Spleen (tissue), 11 donors: Measurements from ENCODE around the gene FRMPD3. TPM values are rescaled to one million over a fixed set of nuclear protein-coding genes. Genes with fewer than 3 reads are reported as not detected.
"Not testable (repeated sequence)": the region's sequence is repeated elsewhere in the genome, so short reads cannot be mapped to it uniquely, and the experiment has no call there.

Experiments used
- DNase-seq: peaks from one replicate; pipeline ENCODE4 v3.0.0-alpha.2; 2020
- H3K27ac ChIP-seq, 8 donors: fragments of 200-600 bp; sonication (generic) in 7 of 8; 1 replicate in 4 of 8; 2 replicates in 4 of 8; pipeline versions ENCODE4 v1.5.0 to v1.8.0; 2016 to 2021; ENCODE audit warnings: inconsistent platforms in 4 of 8, mild to moderate bottlenecking in 4 of 8, moderate library complexity in 1 of 8
- H3K27me3 ChIP-seq, 7 donors: fragments of 200-600 bp; sonication (generic) in 6 of 7; replicated peaks in 1 of 7; 1 replicate in 4 of 7; 2 replicates in 3 of 7; pipeline versions ENCODE4 v1.5.0 to v1.8.0; 2016 to 2021; ENCODE audit warnings: inconsistent platforms in 3 of 7, mild to moderate bottlenecking in 1 of 7
- H3K36me3 ChIP-seq, 6 donors: fragments of 200-600 bp; sonication (generic) in 5 of 6; 1 replicate in 4 of 6; 2 replicates in 2 of 6; pipeline versions ENCODE4 v1.5.0 to v1.8.0; 2016 to 2021; ENCODE audit warnings: inconsistent platforms in 2 of 6
- H3K4me1 ChIP-seq, 6 donors: fragments of 200-600 bp; sonication (generic) in 5 of 6; 1 replicate in 3 of 6; 2 replicates in 3 of 6; pipeline versions ENCODE4 v1.5.0 to v1.8.0; 2016 to 2021; ENCODE audit warnings: inconsistent platforms in 3 of 6
- H3K4me3 ChIP-seq, 8 donors: fragments of 200-600 bp; sonication (generic) in 7 of 8; 1 replicate in 4 of 8; 2 replicates in 4 of 8; pipeline versions ENCODE4 v1.5.0 to v1.8.0; 2016 to 2021; ENCODE audit warnings: inconsistent platforms in 4 of 8, mild to moderate bottlenecking in 4 of 8, moderate library complexity in 2 of 8
- H3K9me3 ChIP-seq, 8 donors: fragments of 200-600 bp; sonication (generic) in 7 of 8; 1 replicate in 4 of 8; 2 replicates in 4 of 8; pipeline versions ENCODE4 v1.5.0 to v1.8.0; 2016 to 2021; ENCODE audit warnings: inconsistent platforms in 4 of 8
- CTCF ChIP-seq, 11 experiments: fragments of 200-600 bp in 7 of 11; fragments of 450-650 bp in 4 of 11; sonication (generic) in 4 of 11; IDR thresholded peaks in 8 of 11; conservative IDR thresholded peaks in 3 of 11; 1 replicate in 7 of 11; 2 replicates in 4 of 11; pipeline versions ENCODE4 v1.4.0 to v1.8.0; 2016 to 2021; ENCODE audit warnings: antibody characterized with exemption in 11 of 11, inconsistent platforms in 4 of 11, mild to moderate bottlenecking in 1 of 11
- POLR2A ChIP-seq, 3 donors: fragments of 450-650 bp; IDR thresholded peaks; one replicate each; pipeline ENCODE4 v1.5.1; 2017; ENCODE audit warnings: antibody characterized with exemption in 3 of 3, mild to moderate bottlenecking in 1 of 3
- POLR2AphosphoS5 ChIP-seq, 3 donors: sonication (generic); formaldehyde crosslinking; IDR thresholded peaks; one replicate each; pipeline ENCODE4 v1.5.1; 2017; ENCODE audit warnings: antibody characterized with exemption in 3 of 3
- WGBS, 5 donors: extraction: QIAGEN DNeasy Blood & Tissue Kit in 3 of 5; methylation state at CpG; one replicate each; pipeline versions ENCODE4 v1.1.5 to v1.1.7; 2013 to 2018; 5-methylcytosine and 5-hydroxymethylcytosine counted together
- intact Hi-C: fragments of 100-400 bp; cut with DNase I; formaldehyde crosslinking; loops from one replicate; pipeline ENCODE4 v1.15.0; 2023; ENCODE audit warnings: low total_unique reads
- polyA plus RNA-seq, 3 donors: library from polyadenylated mRNA; stranded (reverse); fragments of 200-250 nt; gene quantifications; one replicate each; pipeline ENCODE4 v1.2.1, GENCODE V29; 2013
- total RNA-seq, 7 donors: library from RNA; depleted of rRNA in 3 of 7; stranded (reverse); fragments of >200 nt in 3 of 7; fragmentation: NEBNext Ultra II Directional in 4 of 7; extraction: Animal tissue kit (Norgen Biotek cat#: 25700) in 4 of 7; gene quantifications; one replicate each; pipeline versions ENCODE4 v1.1.0 to v1.2.1, GENCODE V29; 2016 to 2021
- donor health status: healthy with polysubstance abuse.
- donor health status: DM: no; HTN: no; CAD: no; lungs with moderate emphysema.
- donor health status: DM: no; HTN: no; CAD: no.
- donor health status: Bipolar disorder and iron deficiency.
- donor health status: healthy.
- donor health status: DM: no; HTN: no; CAD: no.
- donor health status: DM: yes; HTN: yes; CAD: no.

Gene FRMPD3
- total and polyA plus RNA-seq, 10 donors: 0.03 to 0.51 (median 0.28) TPM

GRCh38 chrX:107465932-107466620 lies 16.6 kb downstream of the FRMPD3 start:
- no peaks in the 10 kb centered on the region for H3K27me3 ChIP-seq
- H3K9me3 ChIP-seq: no peaks in the 10 kb centered on the region
- no peak overlapping the region for H3K4me3 ChIP-seq
- no peaks in the 10 kb centered on the region for H3K36me3 ChIP-seq
- no peak for DNase-seq
- intact Hi-C loops: no loop called here
- 34 to 59% (median 55%) methylated on average over 4 of the region's 4 CpGs for WGBS, 5 donors
- no peaks in the 10 kb centered on the region for H3K4me1 ChIP-seq
- TF ChIP-seq POLR2A (IDR thresholded peaks at IDR 0.05) (no peak), POLR2AphosphoS5 (IDR thresholded peaks at IDR 0.05) (no peak), CTCF (IDR thresholded peaks at IDR 0.05 in 8 of 11, conservative IDR thresholded peaks at IDR 0.05 in 3 of 11) (no peak)
- H3K27ac ChIP-seq: no peak overlapping the region

- H3K9me3 ChIP-seq: no peaks in the 10 kb centered on the region
- no peak for DNase-seq
- H3K27me3 ChIP-seq: no peaks in the 10 kb centered on the region
- TF ChIP-seq POLR2A (IDR thresholded peaks at IDR 0.05) (no peak), POLR2AphosphoS5 (IDR thresholded peaks at IDR 0.05) (no peak), CTCF (IDR thresholded peaks at IDR 0.05 in 8 of 11, conservative IDR thresholded peaks at IDR 0.05 in 3 of 11) (no peak)
- intact Hi-C loops: no loop called here
- H3K4me1 ChIP-seq: no peaks in the 10 kb centered on the region
- H3K36me3 ChIP-seq: no peaks in the 10 kb centered on the region
- H3K4me3 ChIP-seq: no peak overlapping the region
- H3K27ac ChIP-seq: no peak overlapping the region
- WGBS, 5 donors: 45 to 77% (median 64%) methylated on average over 4 of the region's 4 CpGs
Observed at GRCh38 chrX:107467271-107467670, 17.8 kb downstream of the FRMPD3 start.

GRCh38 chrX:107470198-107470597 lies 20.7 kb downstream of the FRMPD3 start:
- no peak for TF ChIP-seq POLR2A (IDR thresholded peaks at IDR 0.05)
- TF ChIP-seq POLR2AphosphoS5 (IDR thresholded peaks at IDR 0.05): no peak
- TF ChIP-seq CTCF (IDR thresholded peaks at IDR 0.05 in 8 of 11, conservative IDR thresholded peaks at IDR 0.05 in 3 of 11): no peak
- H3K27me3 ChIP-seq: peaks cover 0 to 11% (median 0%) of the 10 kb centered on the region in 7 donors
- no peak for DNase-seq
- H3K9me3 ChIP-seq: no peaks in the 10 kb centered on the region
- no peak overlapping the region for H3K4me3 ChIP-seq
- intact Hi-C loops: no loop called here
- H3K27ac ChIP-seq: no peak overlapping the region
- no peaks in the 10 kb centered on the region for H3K4me1 ChIP-seq
- H3K36me3 ChIP-seq: no peaks in the 10 kb centered on the region
- 65 to 79% (median 74%) methylated on average over 2 of the region's 2 CpGs; no CpG with 5 or more reads in 1 of the 5 donors for WGBS, 5 donors

- H3K27me3 ChIP-seq: peaks cover 0 to 11% (median 0%) of the 10 kb centered on the region in 7 donors
- no peaks in the 10 kb centered on the region for H3K4me1 ChIP-seq
- DNase-seq: no peak
- no peaks in the 10 kb centered on the region for H3K9me3 ChIP-seq
- H3K36me3 ChIP-seq: no peaks in the 10 kb centered on the region
- 38 to 58% (median 51%) methylated on average over 6 to 7 of the region's 7 CpGs for WGBS, 5 donors
- no peak overlapping the region for H3K27ac ChIP-seq
- intact Hi-C loops: no loop called here
- H3K4me3 ChIP-seq: no peak overlapping the region
- TF ChIP-seq POLR2A (IDR thresholded peaks at IDR 0.05) (no peak), POLR2AphosphoS5 (IDR thresholded peaks at IDR 0.05) (no peak)
Observed at GRCh38 chrX:107470971-107471370, 21.5 kb downstream of the FRMPD3 start.

- not testable (repeated sequence) for H3K36me3 ChIP-seq, H3K4me1 ChIP-seq
Observed at GRCh38 chrX:107471420-107471819, 22.0 kb downstream of the FRMPD3 start.

More at GRCh38 chrX:107471420-107471819, 22.0 kb downstream of the FRMPD3 start:
- peaks cover 0 to 11% (median 0%) of the 10 kb centered on the region in 7 donors for H3K27me3 ChIP-seq
- H3K4me3 ChIP-seq, H3K27ac ChIP-seq, H3K9me3 ChIP-seq, DNase-seq, intact Hi-C loops: not testable (repeated sequence)
- WGBS, 5 donors: 82 to 94% (median 90%) methylated on average over 4 of the region's 4 CpGs
